Left ventricle myocardium inferior (tissue), 1 donor: ENCODE measurements around the gene MYOZ1. TPM values are rescaled to one million over a fixed set of nuclear protein-coding genes. Genes with fewer than 3 reads are reported as not detected.

Experiments
- DNase-seq: peaks from one replicate; pipeline ENCODE4 v3.0.0-alpha.2; 2020
- H3K27ac ChIP-seq: fragments of 200-600 bp; replicated peaks from 2 replicates; pipeline ENCODE4 v1.8.0; 2021
- H3K27me3 ChIP-seq: fragments of 200-600 bp; 2 replicates; pipeline ENCODE4 v1.8.0; 2021; ENCODE audit warnings: low read depth
- H3K36me3 ChIP-seq: fragments of 200-600 bp; 2 replicates; pipeline ENCODE4 v1.8.0; 2021
- H3K4me1 ChIP-seq: fragments of 200-600 bp; 2 replicates; pipeline ENCODE4 v1.8.0; 2021
- H3K4me3 ChIP-seq: fragments of 200-600 bp; 2 replicates; pipeline ENCODE4 v1.8.0; 2021; ENCODE audit warnings: mild to moderate bottlenecking, moderate library complexity
- H3K9me3 ChIP-seq: fragments of 200-600 bp; replicated peaks from 2 replicates; pipeline ENCODE4 v1.8.0; 2021
- intact Hi-C: fragments of 100-400 bp; cut with micrococcal nuclease; formaldehyde crosslinking; loops from one replicate; pipeline ENCODE4 v1.11.0; 2022
- total RNA-seq: library from RNA; stranded (reverse); fragmentation: NEBNext Ultra II Directional; extraction: Animal tissue kit (Norgen Biotek cat#: 25700); gene quantifications from one replicate; pipeline ENCODE4 v1.2.1, GENCODE V29; 2021
- TF ChIP-seq, protein P1 (sequence below): fragments of 200-600 bp; IDR thresholded peaks from 2 replicates; pipeline ENCODE4 v1.8.0; 2021; ENCODE audit warnings: antibody characterized with exemption, mild to moderate bottlenecking, borderline replicate concordance
- donor health status: DM: no; HTN: yes; CAD: no; lungs with severe emphysema.

MYOZ1 gene
- total RNA-seq, 1 donor from 2014 or later: 4.8 TPM

DNA sequence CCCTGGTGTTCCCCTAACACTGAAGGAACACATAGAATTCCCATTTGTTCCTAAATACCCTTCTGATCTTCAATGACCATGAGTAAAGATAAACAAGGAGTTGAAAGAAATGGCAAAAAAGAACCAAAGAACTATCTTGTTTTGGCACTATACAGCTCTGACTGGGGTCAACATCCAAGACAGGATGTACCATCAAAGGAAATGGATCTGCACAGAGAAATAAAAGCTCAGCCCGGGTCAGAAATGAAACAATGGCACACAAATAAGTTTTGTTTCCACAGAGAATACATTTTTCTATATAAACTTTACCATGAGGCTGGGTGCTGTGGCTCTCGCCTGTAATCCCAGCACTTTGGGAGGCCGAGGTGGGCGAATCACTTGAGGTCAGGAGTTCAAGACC is 32.2 kb downstream of the MYOZ1 start:
- Histone ChIP-seq H3K36me3 (no peaks in the 10 kb centered on the region), H3K4me1 (no peaks in the 10 kb centered on the region), H3K4me3 (no peak overlapping the region), H3K27me3 (no peaks in the 10 kb centered on the region), H3K9me3 (no peaks in the 10 kb centered on the region), H3K27ac (no peak overlapping the region)
- TF ChIP-seq, protein P1, sequence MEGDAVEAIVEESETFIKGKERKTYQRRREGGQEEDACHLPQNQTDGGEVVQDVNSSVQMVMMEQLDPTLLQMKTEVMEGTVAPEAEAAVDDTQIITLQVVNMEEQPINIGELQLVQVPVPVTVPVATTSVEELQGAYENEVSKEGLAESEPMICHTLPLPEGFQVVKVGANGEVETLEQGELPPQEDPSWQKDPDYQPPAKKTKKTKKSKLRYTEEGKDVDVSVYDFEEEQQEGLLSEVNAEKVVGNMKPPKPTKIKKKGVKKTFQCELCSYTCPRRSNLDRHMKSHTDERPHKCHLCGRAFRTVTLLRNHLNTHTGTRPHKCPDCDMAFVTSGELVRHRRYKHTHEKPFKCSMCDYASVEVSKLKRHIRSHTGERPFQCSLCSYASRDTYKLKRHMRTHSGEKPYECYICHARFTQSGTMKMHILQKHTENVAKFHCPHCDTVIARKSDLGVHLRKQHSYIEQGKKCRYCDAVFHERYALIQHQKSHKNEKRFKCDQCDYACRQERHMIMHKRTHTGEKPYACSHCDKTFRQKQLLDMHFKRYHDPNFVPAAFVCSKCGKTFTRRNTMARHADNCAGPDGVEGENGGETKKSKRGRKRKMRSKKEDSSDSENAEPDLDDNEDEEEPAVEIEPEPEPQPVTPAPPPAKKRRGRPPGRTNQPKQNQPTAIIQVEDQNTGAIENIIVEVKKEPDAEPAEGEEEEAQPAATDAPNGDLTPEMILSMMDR: no peak
- intact Hi-C loops: no loop called here
- no peak for DNase-seq

DNA sequence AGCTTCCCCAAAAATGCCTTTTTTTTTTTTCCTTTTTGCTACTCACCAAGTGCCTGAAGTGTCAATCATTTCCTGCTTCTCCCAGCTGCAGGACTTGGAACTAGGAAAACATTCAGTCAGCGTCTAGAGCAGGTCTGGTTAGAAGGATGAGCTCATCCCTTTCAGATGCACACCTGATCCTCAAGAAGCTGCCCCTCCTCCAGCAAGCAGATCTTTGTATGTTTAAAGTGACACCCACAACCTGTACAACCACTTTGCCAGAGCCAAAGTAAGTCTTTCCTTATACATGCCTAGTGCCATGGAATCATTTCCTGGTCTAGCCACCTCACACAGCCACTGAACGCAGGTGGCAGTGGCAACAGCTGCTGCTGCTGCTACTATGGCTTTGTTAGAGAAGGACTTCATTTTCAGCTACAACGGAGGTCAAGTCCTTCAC is 39.8 kb downstream of the MYOZ1 start:
- no peak for DNase-seq
- intact Hi-C loops: no loop called here

DNA sequence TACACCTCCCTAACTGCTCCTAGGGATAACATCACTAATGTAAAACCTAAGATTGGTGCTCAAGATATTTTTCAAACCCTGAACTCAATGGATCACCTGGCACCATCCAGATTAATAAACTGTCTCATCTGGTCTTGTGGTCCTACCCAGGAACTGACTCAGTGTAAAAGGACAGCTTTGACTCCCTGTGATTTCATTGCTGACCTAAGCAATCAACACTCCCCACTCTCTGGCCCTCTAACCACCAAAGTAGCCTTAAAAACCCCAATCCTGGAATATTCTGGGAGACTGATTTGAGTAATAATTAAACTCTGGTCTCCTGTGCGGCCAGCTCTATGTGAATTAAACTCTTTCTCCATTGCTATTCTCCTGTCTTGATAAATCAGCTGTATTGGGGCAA is 43.9 kb downstream of the MYOZ1 start:
- TF ChIP-seq, protein P1: no peak

More for the DNA sequence above, 39.8 kb downstream of the MYOZ1 start:
- TF ChIP-seq, protein P1: no peak
- H3K9me3 ChIP-seq: no peaks in the 10 kb centered on the region
- no peaks in the 10 kb centered on the region for H3K27me3 ChIP-seq
- H3K4me1 ChIP-seq: no peaks in the 10 kb centered on the region
- H3K27ac ChIP-seq: no peak overlapping the region
- no peak overlapping the region for H3K4me3 ChIP-seq
- no peaks in the 10 kb centered on the region for H3K36me3 ChIP-seq

DNA sequence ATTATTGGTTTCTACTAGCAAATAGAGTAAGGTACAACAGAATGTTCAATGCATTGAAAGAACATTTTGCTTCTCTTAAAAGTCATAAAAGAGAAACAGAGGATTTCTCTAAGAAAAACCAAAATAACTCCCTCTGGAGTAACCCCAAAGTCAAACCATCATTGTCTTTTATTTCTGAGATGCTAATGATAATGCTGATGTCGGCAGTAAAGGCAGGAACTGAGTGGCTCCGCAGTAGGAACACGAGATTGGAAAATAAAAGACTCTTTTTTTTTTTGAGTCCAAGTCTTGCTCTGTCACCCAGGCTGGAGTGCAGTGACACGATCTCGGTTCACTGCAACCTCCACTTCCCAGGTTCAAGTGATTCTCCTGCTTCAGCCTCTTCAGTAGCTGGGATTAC is 47.5 kb downstream of the MYOZ1 start:
- Histone ChIP-seq H3K4me1 (peaks cover 34% of the 10 kb centered on the region), H3K27me3 (no peaks in the 10 kb centered on the region), H3K27ac (no peak overlapping the region), H3K36me3 (no peaks in the 10 kb centered on the region), H3K9me3 (no peaks in the 10 kb centered on the region), H3K4me3 (no peak overlapping the region)
- TF ChIP-seq, protein P1: no peak
- no peak for DNase-seq
- intact Hi-C loops: no loop called here

More for the DNA sequence above, 43.9 kb downstream of the MYOZ1 start:
- H3K27ac ChIP-seq: no peak overlapping the region
- H3K36me3 ChIP-seq: no peaks in the 10 kb centered on the region
- peaks cover 3% of the 10 kb centered on the region for H3K4me1 ChIP-seq
- DNase-seq: no peak
- H3K9me3 ChIP-seq: no peaks in the 10 kb centered on the region
- intact Hi-C loops: no loop called here
- no peak overlapping the region for H3K4me3 ChIP-seq
- no peaks in the 10 kb centered on the region for H3K27me3 ChIP-seq

DNA sequence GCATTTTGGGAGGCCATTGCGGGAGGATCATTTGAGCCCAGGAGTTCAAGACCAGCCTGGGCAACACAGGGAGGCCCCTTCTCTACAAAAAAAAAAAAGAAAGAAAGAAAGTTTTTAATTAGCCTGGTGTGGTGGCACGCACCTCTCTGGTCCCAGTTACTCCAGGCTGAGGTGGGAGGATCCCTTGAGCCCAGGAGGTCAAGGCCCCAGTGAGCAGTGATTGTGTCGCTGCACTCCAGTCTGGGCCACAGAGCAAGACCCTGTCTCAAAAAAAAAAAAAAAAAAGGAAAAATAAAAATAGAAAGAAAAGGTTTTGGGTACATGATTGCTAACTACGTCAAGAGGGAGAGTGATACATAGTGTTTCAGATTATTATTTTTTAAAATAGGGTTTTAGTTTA is 48.2 kb downstream of the MYOZ1 start:
- H3K27me3 ChIP-seq: no peaks in the 10 kb centered on the region
- no peaks in the 10 kb centered on the region for H3K9me3 ChIP-seq
- TF ChIP-seq, protein P1: no peak
- no peak for DNase-seq
- no peak overlapping the region for H3K27ac ChIP-seq
- no peaks in the 10 kb centered on the region for H3K36me3 ChIP-seq
- peaks cover 38% of the 10 kb centered on the region for H3K4me1 ChIP-seq
- no peak overlapping the region for H3K4me3 ChIP-seq
- intact Hi-C loops: no loop called here
